ENCODE measurements around the gene ABCC4.

ABCC4 gene

GRCh38 chr13:95117092-95117491, 184.2 kb downstream of the ABCC4 start:
- DNase-seq (ENCODE audit: low read depth), result no peak

GRCh38 chr13:95115525-95115924, 185.7 kb downstream of the ABCC4 start:
- DNase-seq (ENCODE audit: low read depth), result no peak

- DNase-seq (ENCODE audit: low read depth), result no peak
These were observed 187.7 kb downstream of the ABCC4 start for GRCh38 chr13:95113601-95114000.

- DNase-seq (ENCODE audit: low read depth), result no peak
These were observed 188.4 kb downstream of the ABCC4 start for GRCh38 chr13:95112883-95113282.

- no peak for DNase-seq (ENCODE audit: low read depth)
These were observed 189.6 kb downstream of the ABCC4 start for GRCh38 chr13:95111608-95112007.

- no peak for DNase-seq (ENCODE audit: low read depth)
These were observed 194.7 kb downstream of the ABCC4 start for GRCh38 chr13:95106562-95106961.

GRCh38 chr13:95100525-95101433, 200.5 kb downstream of the ABCC4 start:
- peak; percentile 41 for DNase-seq (ENCODE audit: low read depth)

- DNase-seq (ENCODE audit: low read depth), result no peak
These were observed 201.7 kb downstream of the ABCC4 start for GRCh38 chr13:95099541-95099940.

GRCh38 chr13:95098916-95099315, 202.3 kb downstream of the ABCC4 start:
- no peak for DNase-seq (ENCODE audit: low read depth)

GRCh38 chr13:95091755-95092154, 209.5 kb downstream of the ABCC4 start:
- no peak for DNase-seq (ENCODE audit: low read depth)

- DNase-seq (ENCODE audit: low read depth), result no peak
These were observed 213.4 kb downstream of the ABCC4 start for GRCh38 chr13:95087746-95088305.

GRCh38 chr13:95086761-95087160, 214.5 kb downstream of the ABCC4 start:
- DNase-seq (ENCODE audit: low read depth), result no peak

- DNase-seq (ENCODE audit: low read depth), result peak; percentile 56
These were observed 217.5 kb downstream of the ABCC4 start for GRCh38 chr13:95083758-95084157.

GRCh38 chr13:95083066-95083465, 218.2 kb downstream of the ABCC4 start:
- no peak for DNase-seq (ENCODE audit: low read depth)

- no peak for DNase-seq (ENCODE audit: low read depth)
These were observed 225.7 kb downstream of the ABCC4 start for GRCh38 chr13:95075506-95075905.

- no peak for DNase-seq (ENCODE audit: low read depth)
These were observed 226.4 kb downstream of the ABCC4 start for GRCh38 chr13:95074820-95075219.

GRCh38 chr13:95073747-95074311, 227.4 kb downstream of the ABCC4 start:
- peak; percentile 43 for DNase-seq (ENCODE audit: low read depth)

- DNase-seq (ENCODE audit: low read depth), result no peak
These were observed 233.9 kb downstream of the ABCC4 start for GRCh38 chr13:95067303-95067702.

GRCh38 chr13:95060014-95060519, 241.2 kb downstream of the ABCC4 start:
- no peak for DNase-seq (ENCODE audit: low read depth)

GRCh38 chr13:95059306-95059705, 241.9 kb downstream of the ABCC4 start:
- DNase-seq (ENCODE audit: low read depth), result no peak

- no peak for DNase-seq (ENCODE audit: low read depth)
These were observed 242.6 kb downstream of the ABCC4 start for GRCh38 chr13:95058680-95059079.

GRCh38 chr13:95056266-95056665, 245.0 kb downstream of the ABCC4 start:
- no peak for DNase-seq (ENCODE audit: low read depth)
